ENCODE data around the gene DELE1.
"Not testable (repeated sequence)": the region's sequence is repeated elsewhere in the genome, so short reads cannot be mapped to it uniquely, and the experiment has no call there.

DELE1 gene

GRCh38 chr5:141922827-141923447, 734 bp upstream of the DELE1 start:
- DNase-seq (ENCODE audit: low spot score): not testable (repeated sequence)

- no peak for DNase-seq (ENCODE audit: low spot score)
These were observed 2.8 kb downstream of the DELE1 start for GRCh38 chr5:141926434-141926833.

- DNase-seq (ENCODE audit: low spot score): no peak
These were observed 4.4 kb downstream of the DELE1 start for GRCh38 chr5:141928051-141928450.

DNA sequence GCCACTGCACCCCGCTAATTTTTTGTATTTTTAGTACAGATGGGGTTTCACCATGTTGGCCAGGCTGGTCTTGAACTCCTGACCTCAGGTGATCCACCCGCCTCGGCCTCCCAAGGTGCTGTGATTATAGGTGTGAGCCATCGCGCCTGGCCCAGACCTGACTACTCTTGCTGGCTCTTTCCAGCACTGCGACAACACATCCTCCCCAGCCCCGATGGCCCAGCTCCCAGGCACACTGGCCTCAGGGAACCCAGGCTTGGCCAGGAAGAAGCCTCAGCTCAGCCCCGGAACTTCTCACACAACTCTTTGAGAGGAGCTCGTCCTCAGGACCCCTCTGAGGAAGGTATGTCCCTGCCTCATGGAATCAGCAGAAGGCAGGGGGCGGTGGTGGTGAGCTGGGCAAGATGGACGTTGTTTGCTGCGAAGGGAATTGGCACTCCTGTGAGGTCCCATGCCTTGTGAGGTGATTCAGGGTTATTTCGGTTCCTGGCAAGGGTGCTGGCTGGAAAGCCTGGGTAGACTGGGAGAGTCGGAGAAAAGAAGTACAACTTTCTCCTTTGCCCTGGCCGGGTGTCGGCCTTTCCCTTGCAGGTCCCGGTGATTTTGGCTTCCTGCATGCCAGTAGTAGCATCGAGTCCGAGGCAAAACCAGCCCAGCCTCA, 5.9 kb downstream of the DELE1 start:
- DNase-seq (ENCODE audit: low spot score): no peak

DNA sequence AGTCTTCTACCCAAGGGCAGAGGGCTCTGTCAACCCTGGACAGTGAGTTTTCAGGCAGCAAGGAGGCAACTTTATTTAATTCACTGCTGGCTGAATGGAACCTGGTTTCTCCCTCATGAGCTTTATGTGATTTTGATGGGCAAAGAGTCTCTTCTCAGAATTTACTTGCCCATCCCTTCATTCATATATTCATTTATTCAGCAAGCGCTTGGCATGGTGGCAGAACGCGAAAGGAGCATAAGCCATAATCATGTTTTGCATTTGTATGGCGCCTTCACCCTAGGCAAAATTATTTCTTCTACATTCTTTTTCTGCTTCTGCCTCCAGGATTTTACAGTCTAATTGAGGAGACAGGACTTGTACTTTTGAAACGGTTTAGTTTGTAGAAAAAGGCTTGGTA, 8.0 kb downstream of the DELE1 start:
- no peak for DNase-seq (ENCODE audit: low spot score)

- DNase-seq (ENCODE audit: low spot score): no peak
These were observed 9.5 kb downstream of the DELE1 start for GRCh38 chr5:141933151-141933550.

DNA sequence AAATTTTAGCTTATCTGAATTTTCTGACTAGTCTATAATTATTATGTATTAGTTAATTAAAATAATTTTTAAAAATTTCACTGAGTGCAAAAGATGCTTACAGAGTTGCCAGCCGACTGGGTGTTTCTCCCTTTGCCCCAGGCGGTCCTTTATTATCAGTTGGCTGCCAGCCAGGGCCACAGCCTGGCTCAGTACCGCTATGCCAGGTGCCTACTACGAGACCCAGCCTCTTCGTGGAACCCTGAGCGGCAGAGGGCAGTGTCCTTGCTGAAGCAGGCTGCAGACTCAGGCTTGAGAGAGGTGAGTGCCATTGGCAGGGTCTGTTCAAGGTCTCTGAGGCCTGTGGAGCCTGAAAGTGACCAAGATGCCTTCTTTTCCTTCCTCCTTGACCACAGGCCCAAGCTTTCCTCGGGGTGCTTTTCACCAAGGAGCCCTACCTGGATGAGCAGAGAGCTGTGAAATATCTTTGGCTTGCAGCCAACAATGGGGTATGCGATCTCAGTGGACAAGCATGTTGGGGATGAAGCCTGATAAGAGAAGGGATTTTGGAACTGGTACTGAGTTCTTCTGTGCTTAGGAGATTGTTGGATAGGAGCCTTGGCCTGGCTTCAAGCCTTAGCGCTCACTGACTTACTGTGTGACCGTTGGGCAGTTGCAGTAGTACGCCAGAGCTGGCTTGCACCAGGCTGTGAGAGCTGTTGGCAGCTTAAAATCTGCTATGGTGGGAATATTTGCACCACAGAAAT, 10.6 kb downstream of the DELE1 start:
- DNase-seq (ENCODE audit: low spot score): no peak

- no peak for DNase-seq (ENCODE audit: low spot score)
These were observed 11.9 kb downstream of the DELE1 start for GRCh38 chr5:141935538-141935937.

DNA sequence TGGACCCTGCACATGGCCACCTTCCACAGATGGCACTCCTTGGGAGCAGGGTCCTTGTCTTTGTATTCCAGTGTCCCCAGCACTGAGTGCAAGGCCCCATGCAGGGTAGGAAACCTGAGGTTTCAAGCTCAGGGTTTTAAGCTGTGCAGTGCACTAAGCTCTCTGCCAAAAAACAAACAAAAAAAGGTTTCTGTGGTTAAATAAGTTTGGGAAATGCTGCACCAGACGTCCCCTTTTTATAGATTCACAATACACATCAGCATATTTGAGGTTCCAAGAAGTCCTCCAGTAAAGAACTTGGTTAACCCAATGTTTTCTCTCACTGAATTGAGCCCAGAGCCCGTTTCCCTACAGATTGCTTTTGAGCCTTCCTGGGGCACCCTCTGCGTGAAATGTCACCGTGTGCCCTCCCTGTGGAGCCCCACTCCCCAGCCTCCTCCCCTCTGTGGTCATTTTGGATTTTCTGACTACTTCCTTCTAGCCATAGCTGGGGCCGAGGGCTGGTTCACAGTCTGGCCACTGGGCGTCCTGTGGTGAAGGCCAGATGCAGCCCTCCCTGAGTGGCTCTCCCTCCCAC, 17.1 kb downstream of the DELE1 start:
- DNase-seq (ENCODE audit: low spot score): peak; percentile 47

DNA sequence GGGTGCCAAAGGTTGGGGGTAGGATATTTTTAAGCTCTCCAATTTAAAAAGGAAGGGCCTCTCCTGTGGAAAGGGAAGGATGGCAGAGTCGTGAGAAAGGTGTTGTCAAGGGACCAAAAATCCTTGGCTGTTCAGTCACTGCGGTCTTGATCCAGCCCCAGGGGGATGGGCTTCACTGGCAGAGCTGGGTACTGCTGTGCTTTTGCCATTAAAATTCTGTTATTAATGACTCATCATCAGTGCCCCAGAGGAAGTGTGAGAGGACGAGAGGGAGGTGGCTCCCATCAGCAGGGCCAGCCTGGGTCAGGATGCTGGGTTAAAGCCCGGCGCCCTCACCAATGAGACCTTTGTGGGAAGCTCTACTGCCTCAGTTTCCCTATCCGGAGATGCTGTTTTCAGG, 17.6 kb downstream of the DELE1 start:
- DNase-seq (ENCODE audit: low spot score): no peak

DNA sequence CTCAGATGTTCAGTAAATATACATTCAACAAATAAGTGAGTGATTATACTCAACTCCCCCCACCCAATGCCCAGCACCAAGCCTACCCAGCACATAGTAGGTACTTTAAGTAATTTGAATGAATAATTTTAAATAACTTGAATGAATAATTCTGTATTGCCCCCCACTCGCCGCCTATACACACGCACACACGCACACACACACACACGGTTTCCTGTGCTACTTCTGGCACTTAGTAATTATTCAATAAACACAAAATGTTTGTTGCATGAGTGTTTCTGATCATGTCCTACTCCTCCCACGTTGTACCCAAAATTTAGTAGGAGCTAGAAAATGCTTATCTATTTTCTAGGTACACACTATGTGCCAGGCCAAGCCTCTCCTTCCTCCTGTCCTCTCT, 18.1 kb downstream of the DELE1 start:
- no peak for DNase-seq (ENCODE audit: low spot score)

DNA sequence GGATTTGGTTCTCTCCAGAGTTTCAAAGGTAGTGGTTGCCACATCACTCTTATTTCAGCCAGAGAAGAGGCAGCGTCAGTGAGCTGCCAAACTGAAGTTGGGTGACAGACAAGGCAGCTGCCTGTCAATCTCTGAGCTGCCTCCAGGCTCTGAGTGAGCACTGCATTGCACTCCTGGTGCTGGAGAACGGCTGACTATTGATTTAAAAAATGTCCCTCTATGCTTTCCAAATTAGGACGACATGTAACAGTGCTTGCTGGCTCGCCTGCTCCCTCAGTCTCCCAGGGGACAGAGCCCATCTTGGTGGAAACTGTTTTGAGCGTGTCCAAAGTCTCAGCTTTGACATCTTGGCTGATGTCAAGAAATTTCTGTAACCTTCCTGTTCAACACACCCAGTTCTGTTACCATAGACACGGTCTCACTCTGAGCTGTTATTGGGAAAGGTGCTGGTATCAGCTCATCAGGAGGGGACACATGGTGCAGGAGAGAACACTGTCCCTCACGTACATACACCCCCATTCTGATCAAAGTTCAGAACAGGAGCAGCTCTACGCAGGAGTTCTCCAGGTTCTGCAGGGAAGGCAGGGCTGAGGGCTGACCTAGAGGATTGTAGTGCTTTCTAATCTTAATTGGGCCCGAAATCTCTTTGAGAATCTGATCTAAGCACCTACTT, 18.6 kb downstream of the DELE1 start:
- DNase-seq (ENCODE audit: low spot score): no peak

DNA sequence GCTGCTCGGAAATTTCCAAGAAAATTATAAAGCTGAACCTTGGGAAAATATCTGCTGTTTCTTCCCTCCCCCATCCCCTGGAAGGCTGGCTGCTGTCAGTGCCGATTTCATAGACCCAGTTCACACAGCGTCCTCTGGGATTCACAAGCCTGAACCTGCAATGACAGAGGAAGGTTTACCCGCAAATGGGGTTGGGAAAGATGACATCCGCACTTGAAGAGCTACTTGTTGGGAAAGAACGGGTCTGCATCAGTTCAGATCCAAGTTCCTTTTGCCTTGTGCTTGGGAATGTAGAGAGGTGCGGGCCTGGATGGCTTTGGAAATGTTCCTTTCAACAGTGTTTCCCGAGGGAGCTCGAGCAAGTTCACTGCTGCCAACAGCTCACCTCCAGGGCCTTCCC, 20.4 kb downstream of the DELE1 start:
- no peak for DNase-seq (ENCODE audit: low spot score)

DNA sequence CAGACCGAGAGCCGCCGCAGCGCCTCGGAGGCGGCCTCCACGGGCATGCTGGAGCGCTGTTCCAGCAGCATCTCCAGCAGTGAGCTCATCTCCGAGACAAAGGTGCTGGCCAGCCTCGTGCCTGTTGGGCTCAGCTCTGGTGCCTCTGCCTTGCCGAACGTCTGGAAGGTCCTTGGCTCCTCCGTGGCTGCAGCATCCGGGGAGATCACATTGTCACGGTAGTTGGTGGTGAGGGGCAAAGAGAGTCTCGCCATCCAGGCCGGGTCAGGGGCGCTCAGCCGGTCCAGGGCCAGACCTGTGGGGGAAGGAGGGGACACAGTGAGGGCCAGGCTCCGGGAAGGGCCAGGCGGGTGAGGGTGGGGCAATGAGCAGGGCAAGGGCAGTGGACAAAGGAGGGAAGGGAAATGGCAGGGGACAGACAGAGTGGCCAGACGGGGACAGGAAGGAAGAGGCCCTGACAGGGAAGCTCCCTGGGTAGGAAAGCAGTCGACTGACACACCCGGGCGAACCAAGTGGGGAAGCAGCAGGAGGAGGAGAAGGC, 21.9 kb downstream of the DELE1 start:
- no peak for DNase-seq (ENCODE audit: low spot score)

DNA sequence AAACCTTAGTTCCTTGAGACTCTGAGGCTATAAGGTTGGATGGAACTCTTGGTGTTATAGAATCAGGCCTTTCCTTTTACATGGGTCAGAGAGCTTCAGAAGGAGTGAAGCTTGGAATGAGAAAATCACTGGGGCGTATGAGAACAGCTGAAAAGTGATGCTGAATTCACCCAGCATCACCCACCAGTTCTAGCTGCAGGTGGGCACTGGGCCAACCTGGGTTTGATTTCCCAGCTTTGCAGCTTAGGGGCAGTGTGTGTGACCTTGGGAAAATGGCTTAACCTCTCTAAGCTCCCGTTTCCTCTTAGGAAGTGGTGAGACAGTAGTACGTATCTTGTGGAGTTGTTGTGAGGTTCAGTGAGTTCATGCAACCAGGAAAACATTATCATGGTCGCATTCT, 23.6 kb downstream of the DELE1 start:
- DNase-seq (ENCODE audit: low spot score): no peak

- no peak for DNase-seq (ENCODE audit: low spot score)
These were observed 25.1 kb downstream of the DELE1 start for GRCh38 chr5:141948812-141949211.

DNA sequence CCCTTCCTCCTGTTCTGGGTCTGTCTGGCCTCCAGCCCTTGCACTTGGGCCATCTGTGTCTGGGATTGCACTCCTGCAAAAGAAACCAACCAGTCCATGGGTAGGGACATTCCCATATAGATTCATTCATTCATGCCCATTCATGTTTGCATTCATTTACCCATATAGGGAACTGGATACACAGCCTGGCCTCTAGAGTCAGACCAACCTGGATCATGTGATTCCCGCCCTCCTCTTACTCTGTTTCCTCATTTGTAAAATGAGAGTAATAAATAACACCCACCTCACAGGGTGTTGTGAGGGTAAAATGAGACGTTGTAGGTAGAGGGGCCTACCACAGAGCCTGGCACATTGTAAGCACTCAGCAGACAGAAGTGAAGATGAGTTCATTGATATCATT, 25.8 kb downstream of the DELE1 start:
- DNase-seq (ENCODE audit: low spot score): no peak

DNA sequence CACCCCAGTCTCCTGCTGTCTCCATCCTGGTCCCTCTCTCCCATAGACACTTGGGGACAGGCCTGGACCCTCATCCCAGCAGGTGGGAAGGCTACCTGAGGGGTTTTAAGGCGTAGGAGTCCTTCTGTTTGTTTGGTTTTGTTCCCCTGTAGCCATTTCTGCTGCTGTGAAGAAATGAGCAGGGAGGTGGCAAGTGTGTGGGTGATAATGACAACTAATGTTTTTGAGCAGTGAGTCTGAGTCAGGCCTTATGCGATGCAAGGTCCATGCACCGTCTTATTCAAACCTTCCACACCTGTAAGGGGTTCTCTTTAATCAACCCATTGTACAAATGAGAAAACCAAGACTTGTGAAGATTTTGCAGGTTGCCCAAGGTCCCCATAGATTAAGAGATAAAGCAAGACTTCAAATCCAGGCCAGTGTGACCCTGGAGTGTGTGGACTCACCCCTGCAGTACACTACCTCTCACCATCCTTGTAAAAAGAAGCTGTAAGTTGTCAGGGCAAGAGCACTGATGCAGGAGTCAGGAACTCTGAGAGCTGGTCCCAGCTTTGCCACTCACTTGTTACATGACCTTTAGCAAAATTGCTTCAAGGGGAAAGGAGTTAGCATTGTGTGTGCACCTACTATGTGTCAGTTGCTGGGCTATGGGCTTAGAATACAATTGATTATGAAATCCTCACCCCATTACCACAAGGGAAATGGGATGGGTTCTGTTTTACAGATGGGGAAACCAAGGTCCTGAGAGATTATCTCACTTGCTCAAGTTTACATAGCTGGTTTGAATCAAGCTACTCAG, 26.7 kb downstream of the DELE1 start:
- no peak for DNase-seq (ENCODE audit: low spot score)

GRCh38 chr5:141951332-141951781, 27.7 kb downstream of the DELE1 start:
- no peak for DNase-seq (ENCODE audit: low spot score)

- DNase-seq (ENCODE audit: low spot score): no peak
These were observed 28.3 kb downstream of the DELE1 start for GRCh38 chr5:141952020-141952419.

GRCh38 chr5:141954194-141954593, 30.5 kb downstream of the DELE1 start:
- peak; percentile 51 for DNase-seq (ENCODE audit: low spot score)
